GM04503 (cell line): ENCODE data around the gene EXOSC3.

Source experiments
- DNase-seq: peaks from one replicate; pipeline ENCODE4 v3.0.0-alpha.2; 2012; ENCODE audit warnings: low read depth

EXOSC3 gene

GRCh38 chr9:37732086-37732741 is 52.6 kb downstream of the EXOSC3 start:
- DNase-seq = no peak

GRCh38 chr9:37730839-37731238 is 54.0 kb downstream of the EXOSC3 start:
- no peak for DNase-seq

GRCh38 chr9:37730256-37730655 is 54.6 kb downstream of the EXOSC3 start:
- peak; percentile 18 for DNase-seq
